Skeletal muscle tissue (tissue), 4 donors: ENCODE measurements around the gene CTPS1. TPM values are rescaled to one million over a fixed set of nuclear protein-coding genes. Genes with fewer than 3 reads are reported as not detected.

Source experiments
- H3K27ac ChIP-seq: one replicate; pipeline ENCODE4 v1.7.0; 2013; ENCODE audit warnings: mild to moderate bottlenecking, low read depth, low read length, inconsistent platforms
- H3K27me3 ChIP-seq, 3 donors: one replicate each; pipeline ENCODE4 v1.7.0; 2013; ENCODE audit warnings: low read length in 3 of 3; ENCODE audit not compliant: control insufficient read depth in 3 of 3, insufficient read depth in 3 of 3
- H3K36me3 ChIP-seq, 3 donors: one replicate each; pipeline ENCODE4 v1.7.0; 2013; ENCODE audit warnings: low read length in 3 of 3; ENCODE audit not compliant: control insufficient read depth in 3 of 3, insufficient read depth in 3 of 3
- H3K4me1 ChIP-seq, 3 donors: one replicate each; pipeline ENCODE4 v1.7.0; 2013; ENCODE audit warnings: low read length in 3 of 3, mild to moderate bottlenecking in 3 of 3; ENCODE audit not compliant: control insufficient read depth in 3 of 3, insufficient read depth in 3 of 3
- H3K4me3 ChIP-seq, 3 donors: one replicate each; pipeline ENCODE4 v1.7.0; 2013; ENCODE audit warnings: low read length in 3 of 3
- H3K9ac ChIP-seq, 3 donors: one replicate each; pipeline ENCODE4 v1.7.0; 2013; ENCODE audit warnings: low read length in 3 of 3, mild to moderate bottlenecking in 3 of 3, moderate library complexity in 2 of 3, low read depth in 1 of 3
- H3K9me3 ChIP-seq, 3 donors: one replicate each; pipeline ENCODE4 v1.7.0; 2013; ENCODE audit warnings: low read length in 3 of 3; ENCODE audit not compliant: control insufficient read depth in 3 of 3
- total RNA-seq: library from RNA; depleted of rRNA; stranded (reverse); fragments of >200 nt; gene quantifications from one replicate; pipeline ENCODE4 v1.2.3, GENCODE V29; 2014
- donor health status: Osteomylitis.

CTPS1 gene
- total RNA-seq, 1 donor from 2014 or later, result 16.2 TPM

DNA sequence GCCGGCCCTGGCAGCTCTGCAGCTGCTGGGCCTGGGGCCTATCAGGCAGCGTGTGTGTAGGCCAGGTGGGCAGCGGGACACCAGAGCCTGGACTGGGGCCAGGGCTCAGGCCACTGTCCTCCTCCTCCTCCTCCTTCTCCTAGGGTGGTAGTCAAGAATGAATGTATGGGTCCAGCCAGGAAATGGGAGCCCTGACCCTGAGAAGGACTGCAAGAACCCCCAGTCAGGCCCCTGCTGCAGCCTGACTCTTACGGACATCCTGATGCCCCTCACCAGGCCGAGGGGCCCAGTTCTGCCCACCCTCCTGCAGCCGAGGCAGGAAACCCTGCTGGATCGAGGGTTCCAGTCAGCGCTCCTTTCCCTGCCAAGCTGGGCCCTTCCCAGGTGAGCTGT lies 38.5 kb downstream of the CTPS1 start:
- no peak overlapping the region for H3K27ac ChIP-seq
- no peaks in the 10 kb centered on the region for H3K9me3 ChIP-seq
- peaks cover 0 to 5% (median 4%) of the 10 kb centered on the region in 3 donors for H3K36me3 ChIP-seq
- H3K9ac ChIP-seq, result no peak overlapping the region
- no peak overlapping the region for H3K4me3 ChIP-seq
- no peaks in the 10 kb centered on the region for H3K27me3 ChIP-seq
- peaks cover 0 to 20% (median 9%) of the 10 kb centered on the region in 3 donors for H3K4me1 ChIP-seq

DNA sequence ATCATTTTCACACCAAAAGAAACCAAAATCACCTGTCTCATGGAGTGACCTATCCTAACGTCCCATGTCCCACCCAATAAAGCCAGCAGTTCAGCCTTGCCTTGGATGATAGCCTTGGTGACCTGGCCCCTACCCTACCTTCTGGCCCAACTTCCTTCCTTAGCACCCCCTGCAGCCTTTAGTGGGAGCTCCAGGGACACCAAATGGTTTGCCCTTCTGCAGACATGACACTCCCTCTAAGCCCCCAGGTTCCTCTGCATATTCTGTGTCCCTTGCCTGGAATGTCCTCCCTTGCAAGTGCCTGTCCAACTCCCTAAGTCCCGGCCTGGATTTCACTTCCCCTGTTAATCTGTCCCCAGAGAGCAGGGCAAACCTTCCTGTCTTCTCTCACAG lies 39.9 kb downstream of the CTPS1 start:
- Histone ChIP-seq H3K36me3 (peaks cover 1 to 7% (median 5%) of the 10 kb centered on the region in 3 donors), H3K4me1 (peaks cover 0 to 18% (median 5%) of the 10 kb centered on the region in 3 donors), H3K4me3 (no peak overlapping the region), H3K27ac (no peak overlapping the region), H3K27me3 (no peaks in the 10 kb centered on the region), H3K9ac (no peak overlapping the region), H3K9me3 (no peaks in the 10 kb centered on the region)

DNA sequence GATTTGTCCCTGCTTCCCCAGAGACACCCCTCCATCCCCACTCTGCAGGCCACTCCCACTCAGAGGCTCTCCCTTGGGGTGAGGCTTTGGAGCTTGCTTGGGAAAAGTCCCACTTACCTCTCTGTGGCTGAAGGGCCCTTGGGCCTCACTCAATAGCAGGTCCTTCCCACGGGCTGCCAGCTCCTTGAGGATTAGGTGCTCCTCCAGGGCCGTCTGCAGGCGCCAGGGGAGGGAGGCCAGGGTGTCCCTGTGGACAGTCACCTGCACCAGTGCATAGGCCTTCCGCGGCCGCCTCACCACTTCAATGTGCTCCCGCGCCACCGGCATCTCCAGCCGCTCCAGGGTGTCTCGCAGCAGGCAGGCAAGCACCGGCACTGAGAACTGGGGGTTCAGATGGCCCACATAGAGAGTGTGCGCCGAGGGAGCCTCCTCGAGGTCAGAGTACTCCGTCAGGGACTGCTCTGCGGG lies 40.6 kb downstream of the CTPS1 start:
- no peak overlapping the region for H3K9ac ChIP-seq
- no peak overlapping the region for H3K4me3 ChIP-seq
- H3K4me1 ChIP-seq, result peaks cover 0 to 15% (median 4%) of the 10 kb centered on the region in 3 donors
- H3K36me3 ChIP-seq, result peaks cover 5 to 7% (median 5%) of the 10 kb centered on the region in 3 donors
- H3K27ac ChIP-seq, result no peak overlapping the region
- no peaks in the 10 kb centered on the region for H3K27me3 ChIP-seq
- H3K9me3 ChIP-seq, result no peaks in the 10 kb centered on the region

DNA sequence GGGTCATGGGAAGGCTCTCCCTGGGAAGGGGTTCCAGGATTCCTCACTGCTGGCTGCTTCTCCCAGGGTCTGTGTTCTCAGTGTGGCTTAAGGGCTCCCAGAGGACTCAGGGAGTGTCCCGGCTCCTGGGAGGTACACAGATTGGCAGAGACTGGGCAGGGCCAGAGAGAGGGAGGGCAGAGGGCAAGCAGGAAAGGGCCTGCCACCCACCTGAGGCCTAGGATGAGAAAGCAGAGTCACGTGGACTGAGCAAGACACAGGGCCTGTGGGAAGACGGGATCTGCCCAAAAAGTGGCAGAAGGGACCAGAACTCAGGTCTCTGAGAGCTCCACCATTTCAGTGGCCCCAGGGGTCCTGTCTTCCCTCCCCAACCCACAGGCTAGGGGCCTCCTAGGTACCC lies 41.2 kb downstream of the CTPS1 start:
- H3K27me3 ChIP-seq, result no peaks in the 10 kb centered on the region
- H3K4me3 ChIP-seq, result no peak overlapping the region
- H3K9ac ChIP-seq, result no peak overlapping the region
- no peaks in the 10 kb centered on the region for H3K9me3 ChIP-seq
- no peak overlapping the region for H3K27ac ChIP-seq
- H3K4me1 ChIP-seq, result peaks cover 0 to 10% (median 4%) of the 10 kb centered on the region in 3 donors
- peaks cover 5 to 7% (median 5%) of the 10 kb centered on the region in 3 donors for H3K36me3 ChIP-seq

DNA sequence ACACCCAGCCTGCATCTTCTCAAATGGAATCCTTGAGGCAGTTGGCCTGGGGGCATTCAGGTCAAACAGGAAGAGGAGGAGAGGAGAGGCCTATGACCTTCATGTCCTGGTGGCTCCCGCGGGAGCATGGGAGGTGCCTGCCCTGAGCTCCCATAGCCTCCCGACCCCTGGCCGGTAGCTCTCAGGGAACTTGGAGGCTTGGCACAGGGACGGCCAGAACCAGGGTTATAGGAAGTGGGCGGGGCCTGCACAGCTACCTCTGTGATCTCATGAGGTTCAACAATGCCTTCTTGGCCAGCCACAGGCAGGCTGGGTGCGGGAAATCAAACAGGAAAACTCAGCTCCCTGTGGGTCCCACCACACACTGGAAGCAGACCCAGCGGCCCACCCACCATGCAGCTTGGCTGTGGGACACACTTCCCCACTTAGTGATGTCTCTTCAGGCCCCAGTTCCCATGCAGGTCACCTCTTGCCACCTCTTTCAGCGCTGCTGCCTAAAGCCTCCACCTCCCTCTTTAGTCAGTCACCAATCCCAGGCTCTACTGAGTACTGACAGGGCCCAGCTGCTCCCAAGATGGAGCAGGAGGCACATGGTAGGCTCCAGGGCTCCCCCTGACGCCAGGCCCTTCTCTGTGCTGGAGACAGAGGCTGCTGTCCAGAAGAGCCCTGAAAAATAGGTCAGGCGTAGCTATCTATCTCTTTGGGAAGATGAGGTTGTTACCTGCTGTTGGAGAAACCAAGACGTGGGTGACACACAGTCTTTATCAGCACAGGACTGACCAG lies 42.2 kb downstream of the CTPS1 start, which contains the start of gene SLFNL1:
TSS of gene SLFNL1 (minus strand) at position 200 of the 783 bp plus-strand sequence. CDS start 1,065 bp downstream, outside the sequence.
- Histone ChIP-seq H3K9ac (no peak within 1 kb of the TSS), H3K36me3 (peaks cover 10 to 12% (median 11%) of the 10 kb centered on the region in 3 donors), H3K27me3 (no peaks in the 10 kb centered on the region), H3K9me3 (no peaks in the 10 kb centered on the region), H3K27ac (no peak within 1 kb of the TSS), H3K4me1 (peaks cover 0 to 6% (median 4%) of the 10 kb centered on the region in 3 donors), H3K4me3 (no peak within 1 kb of the TSS)

DNA sequence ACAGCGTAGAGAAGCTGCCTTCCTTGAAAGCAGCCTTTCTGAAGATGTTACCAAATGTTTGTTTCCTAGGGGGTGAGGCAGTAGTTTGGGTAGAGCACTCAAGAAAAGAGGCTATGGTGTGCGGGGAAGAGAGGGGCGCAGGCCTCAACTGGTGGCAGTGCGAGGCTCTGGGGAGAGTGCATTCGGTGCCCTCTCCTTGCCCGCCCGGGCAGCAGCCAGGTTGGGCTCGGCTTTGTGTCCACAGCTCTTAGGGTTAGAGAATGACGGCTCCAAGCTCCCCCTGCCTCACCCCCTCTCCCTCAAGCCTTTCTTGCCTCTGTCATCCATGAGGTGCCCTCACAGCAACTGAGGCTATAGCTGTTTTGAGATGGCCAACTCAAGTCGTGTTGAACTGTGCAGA lies 42.9 kb downstream of the CTPS1 start:
- no peaks in the 10 kb centered on the region for H3K9me3 ChIP-seq
- H3K27ac ChIP-seq, result no peak overlapping the region
- no peak overlapping the region for H3K4me3 ChIP-seq
- H3K9ac ChIP-seq, result no peak overlapping the region
- no peaks in the 10 kb centered on the region for H3K27me3 ChIP-seq
- peaks cover 0 to 6% (median 4%) of the 10 kb centered on the region in 3 donors for H3K4me1 ChIP-seq
- H3K36me3 ChIP-seq, result peaks cover 11 to 14% (median 13%) of the 10 kb centered on the region in 3 donors

DNA sequence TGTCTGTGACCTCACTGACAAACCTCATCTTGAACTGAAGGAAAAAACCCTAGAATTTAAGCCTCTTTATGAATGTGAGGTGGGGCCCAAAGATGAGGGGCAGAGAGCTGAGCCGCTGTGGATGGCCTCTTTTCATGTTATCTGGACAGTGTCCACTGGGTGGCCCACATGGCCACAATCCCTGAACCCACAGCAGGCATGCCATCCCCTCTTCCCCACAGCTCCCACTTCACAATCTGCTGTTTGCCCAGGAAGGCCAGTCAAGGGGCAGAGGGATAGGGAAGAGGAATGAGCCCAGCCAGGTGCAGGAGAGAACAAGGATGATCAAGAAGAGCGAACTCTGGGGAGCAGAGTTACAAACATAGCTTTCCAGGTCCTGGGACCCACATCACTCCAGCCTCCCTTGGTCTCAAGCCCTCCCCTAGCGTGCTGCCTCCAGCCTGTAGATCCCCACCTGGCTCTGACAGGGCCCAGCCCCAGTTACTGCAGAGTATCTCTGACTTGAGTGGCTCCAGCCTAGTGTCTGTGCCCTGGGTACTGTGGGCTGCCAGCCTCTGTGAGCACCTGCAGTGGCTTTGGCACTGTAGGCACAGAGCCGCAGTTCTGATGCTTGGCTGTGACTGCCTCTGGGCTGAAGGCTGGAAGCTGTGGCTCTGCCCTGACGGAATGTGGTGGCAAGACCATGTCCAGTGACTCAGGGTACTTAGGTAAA lies 43.9 kb downstream of the CTPS1 start:
- Histone ChIP-seq H3K4me3 (no peak overlapping the region), H3K36me3 (peaks cover 17 to 20% (median 19%) of the 10 kb centered on the region in 3 donors), H3K27ac (no peak overlapping the region), H3K9ac (no peak overlapping the region), H3K9me3 (no peaks in the 10 kb centered on the region), H3K4me1 (peaks cover 0 to 6% (median 4%) of the 10 kb centered on the region in 3 donors), H3K27me3 (no peaks in the 10 kb centered on the region)

DNA sequence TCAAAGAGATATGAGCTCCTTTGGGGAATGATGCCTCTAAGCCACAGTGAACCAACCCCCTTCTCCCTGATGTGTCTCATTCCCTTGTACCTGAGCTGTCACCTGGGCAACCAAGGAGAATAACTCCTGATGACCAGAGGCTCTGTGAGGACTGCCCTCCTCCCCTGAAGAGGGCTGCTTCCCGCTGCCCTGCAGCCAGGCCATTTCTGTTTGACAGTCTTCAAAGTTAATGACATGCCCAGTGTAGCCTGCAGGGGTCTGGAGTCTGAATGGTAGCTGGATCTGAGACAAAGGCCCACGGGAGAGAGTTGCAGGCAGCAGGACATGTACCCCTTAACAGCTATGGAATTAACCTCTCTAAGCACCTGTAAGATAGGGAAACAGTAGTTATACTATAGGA lies 45.5 kb downstream of the CTPS1 start:
- Histone ChIP-seq H3K4me3 (no peak overlapping the region), H3K9ac (no peak overlapping the region), H3K4me1 (peaks cover 0 to 6% (median 4%) of the 10 kb centered on the region in 3 donors), H3K36me3 (peaks cover 20 to 25% (median 24%) of the 10 kb centered on the region in 3 donors), H3K27me3 (no peaks in the 10 kb centered on the region), H3K9me3 (no peaks in the 10 kb centered on the region), H3K27ac (no peak overlapping the region)

DNA sequence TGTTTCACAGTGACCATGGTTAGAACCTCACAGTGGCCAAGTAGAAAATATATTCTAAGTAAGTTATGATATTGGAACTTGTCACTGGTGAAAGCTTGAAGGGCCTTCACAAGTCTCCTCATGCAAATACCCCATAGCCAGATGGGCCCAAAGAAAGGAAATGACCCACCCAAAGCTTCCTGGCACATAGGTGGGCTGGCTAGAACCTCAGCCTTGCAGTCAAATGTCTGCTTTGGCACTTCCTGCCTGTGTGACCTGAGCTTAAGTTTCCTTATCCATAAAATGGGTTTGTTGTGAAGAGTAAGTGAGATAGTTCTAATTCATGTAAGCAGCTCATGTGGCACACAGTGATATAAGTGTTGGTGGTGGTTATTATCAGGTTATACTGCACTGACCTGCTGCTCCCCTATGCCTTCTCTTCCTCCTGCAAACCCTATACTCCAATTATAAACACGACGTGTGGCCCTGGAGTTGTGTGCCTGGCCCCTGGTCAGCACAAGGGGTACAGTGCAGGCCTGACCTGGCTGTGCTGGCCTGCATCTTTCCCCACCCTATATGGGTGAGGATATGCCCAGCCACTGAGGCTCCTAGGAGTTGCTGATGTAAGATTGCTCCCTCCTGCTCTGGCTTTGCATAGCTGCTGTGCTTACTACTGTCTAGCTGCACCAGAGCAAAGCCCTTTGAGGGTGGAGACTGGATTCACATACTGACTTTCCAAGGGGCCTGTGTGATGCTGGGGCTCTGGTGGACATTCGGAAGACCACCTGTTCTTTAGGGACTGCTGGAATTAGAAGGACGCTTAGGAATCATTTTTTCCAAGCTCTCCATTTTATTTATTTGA lies 46.7 kb downstream of the CTPS1 start:
- no peak overlapping the region for H3K9ac ChIP-seq
- no peak overlapping the region for H3K4me3 ChIP-seq
- peaks cover 22 to 34% (median 25%) of the 10 kb centered on the region in 3 donors for H3K36me3 ChIP-seq
- H3K9me3 ChIP-seq, result no peaks in the 10 kb centered on the region
- no peak overlapping the region for H3K27ac ChIP-seq
- H3K4me1 ChIP-seq, result peaks cover 0 to 6% (median 4%) of the 10 kb centered on the region in 3 donors
- no peaks in the 10 kb centered on the region for H3K27me3 ChIP-seq
